B cell (primary cell): Measurements from ENCODE around the gene LENG8.
"Not testable (repeated sequence)": the region's sequence is repeated elsewhere in the genome, so short reads cannot be mapped to it uniquely, and the experiment has no call there.

Experiments
- EZH2 ChIP-seq: IDR thresholded peaks from 2 replicates; pipeline ENCODE4 v1.6.1; 2012; ENCODE audit warnings: borderline replicate concordance, low read depth, mild to moderate bottlenecking, moderate library complexity, low read length; ENCODE audit not compliant: insufficient read depth, poor library complexity, severe bottlenecking
- TF ChIP-seq, protein P1 (sequence below): fragments of 200-600 bp; IDR thresholded peaks from one replicate; pipeline ENCODE4 v1.8.0; 2022; ENCODE audit warnings: antibody characterized with exemption, mild to moderate bottlenecking

DNA sequence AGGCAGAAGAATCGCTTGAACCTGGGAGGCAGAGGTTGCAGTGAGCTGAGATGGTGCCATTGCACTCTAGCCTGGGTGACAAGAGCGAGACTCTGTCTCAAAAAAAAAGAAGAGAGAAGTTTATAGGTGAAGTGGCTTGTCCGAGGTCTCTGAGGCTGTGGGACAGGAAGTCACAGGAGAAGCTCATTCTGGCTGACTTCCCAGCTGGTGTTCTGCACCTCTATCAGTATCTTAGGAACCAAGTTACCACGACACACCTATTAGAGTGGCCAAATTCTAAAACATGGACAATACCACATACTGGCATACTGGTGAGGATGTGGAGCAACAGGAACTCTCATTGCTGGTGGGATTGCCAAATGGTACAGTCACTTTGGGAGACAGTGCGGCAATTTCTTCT is 46.3 kb downstream of the LENG8 start:
- TF ChIP-seq, protein P1, sequence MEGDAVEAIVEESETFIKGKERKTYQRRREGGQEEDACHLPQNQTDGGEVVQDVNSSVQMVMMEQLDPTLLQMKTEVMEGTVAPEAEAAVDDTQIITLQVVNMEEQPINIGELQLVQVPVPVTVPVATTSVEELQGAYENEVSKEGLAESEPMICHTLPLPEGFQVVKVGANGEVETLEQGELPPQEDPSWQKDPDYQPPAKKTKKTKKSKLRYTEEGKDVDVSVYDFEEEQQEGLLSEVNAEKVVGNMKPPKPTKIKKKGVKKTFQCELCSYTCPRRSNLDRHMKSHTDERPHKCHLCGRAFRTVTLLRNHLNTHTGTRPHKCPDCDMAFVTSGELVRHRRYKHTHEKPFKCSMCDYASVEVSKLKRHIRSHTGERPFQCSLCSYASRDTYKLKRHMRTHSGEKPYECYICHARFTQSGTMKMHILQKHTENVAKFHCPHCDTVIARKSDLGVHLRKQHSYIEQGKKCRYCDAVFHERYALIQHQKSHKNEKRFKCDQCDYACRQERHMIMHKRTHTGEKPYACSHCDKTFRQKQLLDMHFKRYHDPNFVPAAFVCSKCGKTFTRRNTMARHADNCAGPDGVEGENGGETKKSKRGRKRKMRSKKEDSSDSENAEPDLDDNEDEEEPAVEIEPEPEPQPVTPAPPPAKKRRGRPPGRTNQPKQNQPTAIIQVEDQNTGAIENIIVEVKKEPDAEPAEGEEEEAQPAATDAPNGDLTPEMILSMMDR = not testable (repeated sequence)
- not testable (repeated sequence) for TF ChIP-seq EZH2
